Right atrium auricular region (tissue), 2 donors: ENCODE results near the gene WDR53. TPM values are rescaled to one million over a fixed set of nuclear protein-coding genes. Genes with fewer than 3 reads are reported as not detected.

Source experiments
- DNase-seq: peaks from one replicate; pipeline ENCODE4 v3.0.0-alpha.2; 2019; ENCODE audit warnings: low spot score
- H3K27ac ChIP-seq, 2 donors: fragments of 200-600 bp; sonication (generic); 1 replicate in 1 of 2; 2 replicates in 1 of 2; pipeline ENCODE4 v1.5.1; 2016 to 2019
- H3K27me3 ChIP-seq, 2 donors: fragments of 200-600 bp; sonication (generic); one replicate each; pipeline versions ENCODE4 v1.5.1 to v1.6.0; 2017 to 2019
- H3K36me3 ChIP-seq: fragments of 200-600 bp; sonication (generic); one replicate; pipeline ENCODE4 v1.5.1; 2016
- H3K4me1 ChIP-seq, 2 donors: fragments of 200-600 bp; sonication (generic); one replicate each; pipeline versions ENCODE4 v1.5.1 to v1.6.0; 2017 to 2019
- H3K4me3 ChIP-seq, 2 donors: fragments of 200-600 bp; sonication (generic); 1 replicate in 1 of 2; 2 replicates in 1 of 2; pipeline ENCODE4 v1.5.1; 2017 to 2019; ENCODE audit warnings: mild to moderate bottlenecking in 1 of 2, moderate library complexity in 1 of 2
- H3K9me3 ChIP-seq, 2 donors: fragments of 200-600 bp; sonication (generic); one replicate each; pipeline ENCODE4 v1.5.1; 2019
- total RNA-seq, 2 donors: library from RNA; depleted of rRNA; stranded (reverse); fragments of >200 nt; gene quantifications; one replicate each; pipeline ENCODE4 v1.1.0, GENCODE V29; 2016
- TF ChIP-seq, protein P1 (sequence below), 2 donors: fragments of 200-600 bp; sonication (generic); IDR thresholded peaks; one replicate each; pipeline ENCODE4 v1.5.1; 2019; ENCODE audit warnings: antibody characterized with exemption in 2 of 2

The WDR53 gene
- total RNA-seq, 2 donors from 2014 or later: 3.0 to 4.3 TPM

DNA sequence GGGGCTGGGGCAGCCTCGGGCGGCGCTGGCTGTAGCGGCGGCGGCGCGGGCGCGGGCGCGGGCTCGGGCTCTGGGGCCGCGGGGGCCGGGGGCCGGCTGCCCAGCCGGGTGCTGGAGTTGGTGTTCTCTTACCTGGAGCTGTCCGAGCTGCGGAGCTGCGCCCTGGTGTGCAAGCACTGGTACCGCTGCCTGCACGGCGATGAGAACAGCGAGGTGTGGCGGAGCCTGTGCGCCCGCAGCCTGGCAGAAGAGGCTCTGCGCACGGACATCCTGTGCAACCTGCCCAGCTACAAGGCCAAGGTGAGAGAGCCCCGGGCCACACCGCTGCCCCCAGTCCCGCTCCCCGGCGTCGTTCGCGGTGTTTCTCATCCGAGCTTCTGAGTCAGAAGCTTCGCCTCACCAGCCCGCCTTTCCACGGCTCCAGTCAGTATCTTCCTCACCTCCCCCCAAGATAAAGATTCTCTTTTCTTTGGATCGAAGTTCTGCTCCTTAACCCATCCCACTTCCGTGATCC is 706 bp upstream of the WDR53 start:
- peaks cover 0 to 23% of the 10 kb centered on the region in 2 donors for H3K4me1 ChIP-seq
- H3K27ac ChIP-seq: peak overlapping the region; percentile 77 to 81
- peak overlapping the region; percentile 94 to 95 for H3K4me3 ChIP-seq
- H3K9me3 ChIP-seq: no peaks in the 10 kb centered on the region
- H3K36me3 ChIP-seq: no peaks in the 10 kb centered on the region
- no peak for DNase-seq
- H3K27me3 ChIP-seq: no peaks in the 10 kb centered on the region
- TF ChIP-seq, protein P1, sequence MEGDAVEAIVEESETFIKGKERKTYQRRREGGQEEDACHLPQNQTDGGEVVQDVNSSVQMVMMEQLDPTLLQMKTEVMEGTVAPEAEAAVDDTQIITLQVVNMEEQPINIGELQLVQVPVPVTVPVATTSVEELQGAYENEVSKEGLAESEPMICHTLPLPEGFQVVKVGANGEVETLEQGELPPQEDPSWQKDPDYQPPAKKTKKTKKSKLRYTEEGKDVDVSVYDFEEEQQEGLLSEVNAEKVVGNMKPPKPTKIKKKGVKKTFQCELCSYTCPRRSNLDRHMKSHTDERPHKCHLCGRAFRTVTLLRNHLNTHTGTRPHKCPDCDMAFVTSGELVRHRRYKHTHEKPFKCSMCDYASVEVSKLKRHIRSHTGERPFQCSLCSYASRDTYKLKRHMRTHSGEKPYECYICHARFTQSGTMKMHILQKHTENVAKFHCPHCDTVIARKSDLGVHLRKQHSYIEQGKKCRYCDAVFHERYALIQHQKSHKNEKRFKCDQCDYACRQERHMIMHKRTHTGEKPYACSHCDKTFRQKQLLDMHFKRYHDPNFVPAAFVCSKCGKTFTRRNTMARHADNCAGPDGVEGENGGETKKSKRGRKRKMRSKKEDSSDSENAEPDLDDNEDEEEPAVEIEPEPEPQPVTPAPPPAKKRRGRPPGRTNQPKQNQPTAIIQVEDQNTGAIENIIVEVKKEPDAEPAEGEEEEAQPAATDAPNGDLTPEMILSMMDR (IDR thresholded peaks at IDR 0.05): no peak

DNA sequence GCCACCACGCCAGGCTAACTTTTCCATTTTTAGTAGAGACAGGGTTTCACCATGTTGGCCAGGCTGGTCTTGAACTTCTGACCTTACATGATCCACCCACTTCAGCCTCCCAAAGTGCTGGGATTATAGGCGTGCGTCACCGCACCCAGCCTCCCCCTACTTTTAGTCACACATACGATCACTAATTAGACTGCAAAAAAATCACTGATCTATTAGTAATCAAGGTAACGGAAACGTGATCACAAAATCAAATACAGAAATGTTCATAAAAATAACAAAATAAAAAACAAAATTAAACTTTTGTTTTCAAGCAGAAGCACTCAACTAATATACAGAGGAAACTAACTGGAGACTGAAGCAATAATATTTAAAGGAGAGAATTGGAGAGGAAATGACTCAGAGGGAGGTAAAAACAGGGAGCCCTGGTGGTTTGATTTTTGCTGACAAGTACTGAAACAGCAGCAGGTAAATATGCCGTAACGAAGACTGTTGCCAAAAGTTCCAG is 4.6 kb downstream of the WDR53 start:
- H3K27ac ChIP-seq: no peak overlapping the region
- no peak for DNase-seq
- H3K9me3 ChIP-seq: no peaks in the 10 kb centered on the region
- TF ChIP-seq, protein P1 (IDR thresholded peaks at IDR 0.05): no peak
- H3K4me1 ChIP-seq: peaks cover 0 to 9% of the 10 kb centered on the region in 2 donors
- peaks cover 6% of the 10 kb centered on the region for H3K36me3 ChIP-seq
- H3K27me3 ChIP-seq: no peaks in the 10 kb centered on the region
- no peak overlapping the region for H3K4me3 ChIP-seq

DNA sequence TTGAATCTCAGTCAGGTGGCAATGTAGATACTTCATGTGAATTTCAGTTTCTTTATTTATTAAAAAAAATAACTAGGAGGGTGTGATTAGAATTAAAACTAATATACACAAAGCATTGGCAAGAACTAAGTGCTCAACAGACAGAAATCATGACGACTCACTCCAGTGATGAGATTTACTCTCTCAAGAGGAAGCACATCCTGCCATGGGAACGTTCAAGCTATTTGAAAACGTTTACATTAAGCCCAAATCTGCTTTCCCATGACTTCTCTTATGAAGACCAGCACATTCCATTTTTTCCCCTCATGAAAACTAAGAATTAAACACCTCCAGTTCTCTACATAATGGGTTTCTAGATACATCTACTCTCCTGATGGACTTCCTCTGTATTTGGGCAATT is 8.5 kb downstream of the WDR53 start:
- H3K27me3 ChIP-seq: no peaks in the 10 kb centered on the region
- no peaks in the 10 kb centered on the region for H3K9me3 ChIP-seq
- H3K27ac ChIP-seq: no peak overlapping the region
- peaks cover 6% of the 10 kb centered on the region for H3K36me3 ChIP-seq
- DNase-seq: no peak
- TF ChIP-seq, protein P1 (IDR thresholded peaks at IDR 0.05): no peak
- no peak overlapping the region for H3K4me3 ChIP-seq
- H3K4me1 ChIP-seq: no peaks in the 10 kb centered on the region

DNA sequence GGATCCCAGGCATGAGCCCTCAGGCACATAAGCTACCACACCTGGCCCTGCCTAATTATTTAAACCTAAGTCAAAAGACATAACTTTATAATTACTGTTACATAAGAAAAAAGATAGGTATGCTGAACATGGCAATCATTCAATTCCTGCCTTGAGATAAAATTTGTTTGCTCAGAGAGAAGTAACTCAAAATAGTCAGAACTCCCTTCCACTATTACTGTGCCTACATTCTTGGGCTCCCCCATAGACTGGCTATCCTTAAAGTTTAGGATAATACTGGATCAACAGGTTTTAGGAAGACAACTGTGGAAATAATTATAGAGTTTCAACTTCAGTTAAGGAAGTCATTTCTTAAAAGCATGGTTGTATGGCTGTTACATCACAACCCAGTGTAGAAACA is 9.9 kb downstream of the WDR53 start:
- H3K27me3 ChIP-seq: no peaks in the 10 kb centered on the region
- peaks cover 6% of the 10 kb centered on the region for H3K36me3 ChIP-seq
- no peak overlapping the region for H3K27ac ChIP-seq
- no peaks in the 10 kb centered on the region for H3K4me1 ChIP-seq
- no peaks in the 10 kb centered on the region for H3K9me3 ChIP-seq
- TF ChIP-seq, protein P1 (IDR thresholded peaks at IDR 0.05): no peak
- no peak for DNase-seq
- H3K4me3 ChIP-seq: no peak overlapping the region

DNA sequence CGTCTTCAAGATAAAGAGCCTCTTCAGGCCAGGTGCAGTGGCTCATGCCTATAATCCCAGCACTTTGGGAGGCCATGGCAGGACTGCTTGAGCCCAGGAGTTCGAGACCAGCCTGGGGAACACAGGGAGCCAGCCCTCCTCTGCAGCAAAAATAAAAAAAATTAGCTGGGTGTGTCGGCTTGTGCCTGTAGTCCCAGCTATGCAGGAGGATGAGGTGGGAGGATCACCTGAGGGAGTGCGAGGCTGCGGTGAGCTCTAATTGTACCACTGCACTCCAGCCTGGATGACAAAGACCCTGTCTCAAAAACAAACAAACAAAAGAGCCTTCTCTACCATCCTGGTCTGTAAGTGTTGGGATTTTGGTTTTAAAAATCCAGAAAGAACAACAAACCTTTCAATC is 11.1 kb downstream of the WDR53 start:
- peaks cover 6% of the 10 kb centered on the region for H3K36me3 ChIP-seq
- H3K27ac ChIP-seq: no peak overlapping the region
- TF ChIP-seq, protein P1 (IDR thresholded peaks at IDR 0.05): no peak

DNA sequence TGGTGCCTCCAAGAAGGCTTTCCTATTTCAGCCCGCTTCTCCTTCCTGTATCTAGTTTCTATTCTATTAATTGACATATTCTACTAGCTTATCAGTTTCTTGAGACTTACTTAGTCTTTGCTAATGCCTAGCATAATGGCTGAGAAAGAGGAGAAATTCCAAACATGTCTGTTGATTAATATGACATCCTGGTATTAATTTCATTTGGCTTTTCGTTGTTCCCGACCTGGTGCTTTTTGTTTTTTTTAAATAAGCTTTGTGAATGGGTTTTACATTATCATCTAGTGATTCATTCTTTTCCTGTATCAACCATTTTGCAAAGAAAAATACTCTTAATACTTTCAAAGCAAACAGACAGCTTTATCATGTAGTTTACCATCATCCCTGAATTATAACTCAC is 13.1 kb downstream of the WDR53 start:
- Histone ChIP-seq H3K9me3 (no peaks in the 10 kb centered on the region), H3K27ac (no peak overlapping the region), H3K36me3 (no peaks in the 10 kb centered on the region), H3K4me1 (no peaks in the 10 kb centered on the region), H3K4me3 (no peak overlapping the region), H3K27me3 (no peaks in the 10 kb centered on the region)
- DNase-seq: no peak
- TF ChIP-seq, protein P1 (IDR thresholded peaks at IDR 0.05): no peak

More for the DNA sequence above, 11.1 kb downstream of the WDR53 start:
- no peaks in the 10 kb centered on the region for H3K27me3 ChIP-seq
- no peak overlapping the region for H3K4me3 ChIP-seq
- no peaks in the 10 kb centered on the region for H3K9me3 ChIP-seq
- DNase-seq: no peak
- no peaks in the 10 kb centered on the region for H3K4me1 ChIP-seq
